GM18909 (cell line): ENCODE results near the gene CXorf49B.
"Not testable (repeated sequence)": the region's sequence is repeated elsewhere in the genome, so short reads cannot be mapped to it uniquely, and the experiment has no call there.

ENCODE experiments used
- ATAC-seq: cut with Tn5 transposase; IDR thresholded peaks from one replicate; pipeline ENCODE4 v1.9.1; 2021; ENCODE audit warnings: mild to moderate bottlenecking; ENCODE audit not compliant: unreplicated experiment, poor library complexity

The CXorf49B gene

DNA sequence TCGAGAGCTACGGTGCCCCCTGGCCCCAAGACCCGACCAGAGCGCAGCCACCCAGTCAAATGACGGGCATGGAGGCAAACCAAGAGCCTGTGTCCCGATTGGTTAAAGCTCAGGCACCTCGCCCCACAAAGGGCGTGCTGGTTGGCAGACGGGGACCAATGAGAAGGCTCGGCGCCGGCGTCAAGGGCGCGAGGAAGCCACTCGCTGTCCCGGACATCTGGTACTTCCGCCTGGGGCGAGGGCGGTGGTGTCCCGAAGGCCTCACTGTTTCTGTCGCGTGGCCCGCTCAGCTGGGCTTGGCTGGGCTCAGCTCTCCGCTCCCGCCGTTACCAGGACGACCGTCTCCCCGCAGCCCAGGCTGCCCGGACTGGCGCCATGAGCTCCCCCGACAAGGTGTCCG lies at the start of gene CXorf49B:
Gene CXorf49B (plus strand): TSS at position 301 of the 400 bp plus-strand sequence. CDS start 75 bp downstream, at position 376.
- not testable (repeated sequence) for ATAC-seq

DNA sequence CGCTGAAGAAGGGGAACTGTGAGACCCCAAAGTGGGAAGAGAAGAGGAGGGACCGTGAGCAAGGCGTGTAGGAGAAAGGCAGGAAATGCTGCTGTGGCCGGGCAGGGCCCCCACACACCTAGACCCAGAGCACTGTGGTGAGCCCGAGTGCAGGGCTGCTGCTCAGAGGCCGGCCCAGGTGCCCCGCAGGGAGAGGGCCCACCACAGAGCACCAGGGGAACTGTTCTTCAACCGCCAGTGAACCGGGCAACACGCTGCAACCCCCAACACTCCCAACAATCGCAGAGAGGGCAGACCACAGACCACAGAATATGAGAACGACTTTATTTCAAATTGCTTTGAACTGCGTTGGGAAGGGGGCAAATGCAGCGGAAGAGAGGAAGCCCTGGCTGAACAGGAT lies 49.1 kb upstream of the CXorf49B start:
- ATAC-seq, result not testable (repeated sequence)

- not testable (repeated sequence) for ATAC-seq
These were observed 47.6 kb upstream of the CXorf49B start for GRCh38 chrX:71715551-71715950.

DNA sequence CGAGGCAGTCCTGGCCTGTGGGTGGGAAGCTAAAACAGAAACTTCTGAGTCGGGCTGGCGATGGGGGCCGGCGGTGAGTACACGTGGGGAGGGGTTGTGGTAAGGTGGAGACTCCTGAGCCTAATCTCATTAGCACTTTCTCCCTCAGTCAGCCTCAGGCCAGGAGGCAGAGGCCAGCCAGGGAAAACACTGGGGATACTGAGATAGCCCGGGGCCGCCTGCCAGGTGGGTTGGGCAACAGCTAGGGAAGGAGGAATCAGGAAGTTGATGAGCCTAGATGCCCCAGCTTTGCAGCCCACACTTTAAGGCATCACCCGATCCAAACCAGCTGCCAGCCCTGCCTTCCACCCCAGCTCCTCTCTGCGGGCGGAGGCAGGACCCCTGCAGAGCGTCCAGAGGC lies 46.8 kb upstream of the CXorf49B start:
- ATAC-seq, result not testable (repeated sequence)

- not testable (repeated sequence) for ATAC-seq
These were observed 45.0 kb upstream of the CXorf49B start, which contains the start of gene CXorf49 for GRCh38 chrX:71718185-71718584. TSS of gene CXorf49 (minus strand) at chrX:71718285. CDS start at chrX:71718151, 134 bp downstream.

- not testable (repeated sequence) for ATAC-seq
These were observed 44.0 kb upstream of the CXorf49B start for GRCh38 chrX:71719195-71719594.

DNA sequence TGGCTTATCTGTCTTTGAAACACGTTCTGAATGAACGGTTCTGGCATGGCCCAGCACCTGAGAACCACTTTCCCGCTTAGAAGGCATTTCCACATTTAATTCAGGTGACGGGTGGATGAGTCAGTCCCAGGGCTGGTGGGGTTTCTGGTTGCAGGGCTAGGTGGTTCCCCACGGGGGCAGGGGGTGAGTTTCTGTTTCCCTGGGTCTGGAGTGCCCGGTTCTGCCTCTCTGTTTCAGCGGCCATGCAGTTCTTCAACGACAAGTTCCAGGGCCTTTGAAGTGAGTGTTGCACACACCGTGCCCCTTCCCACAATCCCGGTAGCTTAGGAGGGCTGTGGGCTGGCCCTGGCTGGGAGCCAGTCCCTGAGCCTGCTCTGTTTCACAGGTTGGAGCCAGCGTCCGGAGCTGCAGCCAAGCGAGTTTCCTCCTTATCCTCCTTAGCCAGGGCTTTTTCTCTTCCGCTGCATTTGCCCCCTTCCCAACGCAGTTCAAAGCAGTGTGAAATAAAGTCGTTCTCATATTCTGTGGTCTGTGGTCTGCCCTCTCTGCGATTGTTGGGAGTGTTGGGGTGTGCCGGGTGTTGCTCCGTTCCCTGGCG lies 42.8 kb upstream of the CXorf49B start:
- ATAC-seq, result not testable (repeated sequence)

DNA sequence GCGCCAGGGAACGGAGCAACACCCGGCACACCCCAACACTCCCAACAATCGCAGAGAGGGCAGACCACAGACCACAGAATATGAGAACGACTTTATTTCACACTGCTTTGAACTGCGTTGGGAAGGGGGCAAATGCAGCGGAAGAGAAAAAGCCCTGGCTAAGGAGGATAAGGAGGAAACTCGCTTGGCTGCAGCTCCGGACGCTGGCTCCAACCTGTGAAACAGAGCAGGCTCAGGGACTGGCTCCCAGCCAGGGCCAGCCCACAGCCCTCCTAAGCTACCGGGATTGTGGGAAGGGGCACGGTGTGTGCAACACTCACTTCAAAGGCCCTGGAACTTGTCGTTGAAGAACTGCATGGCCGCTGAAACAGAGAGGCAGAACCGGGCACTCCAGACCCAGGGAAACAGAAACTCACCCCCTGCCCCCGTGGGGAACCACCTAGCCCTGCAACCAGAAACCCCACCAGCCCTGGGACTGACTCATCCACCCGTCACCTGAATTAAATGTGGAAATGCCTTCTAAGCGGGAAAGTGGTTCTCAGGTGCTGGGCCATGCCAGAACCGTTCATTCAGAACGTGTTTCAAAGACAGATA lies 2.4 kb upstream of the CXorf49B start:
- not testable (repeated sequence) for ATAC-seq

GRCh38 chrX:71764832-71765231 lies 1.7 kb downstream of the CXorf49B start:
- not testable (repeated sequence) for ATAC-seq

GRCh38 chrX:71765613-71766012 lies 2.5 kb downstream of the CXorf49B start:
- not testable (repeated sequence) for ATAC-seq

DNA sequence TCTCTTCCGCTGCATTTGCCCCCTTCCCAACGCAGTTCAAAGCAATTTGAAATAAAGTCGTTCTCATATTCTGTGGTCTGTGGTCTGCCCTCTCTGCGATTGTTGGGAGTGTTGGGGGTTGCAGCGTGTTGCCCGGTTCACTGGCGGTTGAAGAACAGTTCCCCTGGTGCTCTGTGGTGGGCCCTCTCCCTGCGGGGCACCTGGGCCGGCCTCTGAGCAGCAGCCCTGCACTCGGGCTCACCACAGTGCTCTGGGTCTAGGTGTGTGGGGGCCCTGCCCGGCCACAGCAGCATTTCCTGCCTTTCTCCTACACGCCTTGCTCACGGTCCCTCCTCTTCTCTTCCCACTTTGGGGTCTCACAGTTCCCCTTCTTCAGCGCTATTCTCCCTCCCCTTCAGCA lies 4.0 kb downstream of the CXorf49B start:
- not testable (repeated sequence) for ATAC-seq

DNA sequence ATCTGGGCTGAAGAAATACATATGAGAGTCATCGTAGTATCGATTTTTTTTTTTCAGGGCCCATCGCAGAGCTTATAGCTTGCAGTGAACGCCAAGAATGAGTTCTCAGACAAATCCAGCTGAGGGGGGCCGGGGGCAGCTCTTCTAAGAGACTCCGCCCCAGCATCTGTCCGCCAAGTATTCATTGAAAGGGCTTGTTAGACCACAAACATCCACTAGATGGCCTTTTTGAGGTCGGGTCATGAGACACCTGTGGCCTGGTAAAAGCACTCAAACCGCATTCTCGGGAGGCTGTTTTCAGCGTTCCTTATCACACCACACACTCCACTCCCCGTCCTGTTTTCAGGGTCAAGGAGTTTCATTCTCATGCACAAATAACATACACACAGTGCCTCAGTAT lies 15.2 kb downstream of the CXorf49B start:
- not testable (repeated sequence) for ATAC-seq

DNA sequence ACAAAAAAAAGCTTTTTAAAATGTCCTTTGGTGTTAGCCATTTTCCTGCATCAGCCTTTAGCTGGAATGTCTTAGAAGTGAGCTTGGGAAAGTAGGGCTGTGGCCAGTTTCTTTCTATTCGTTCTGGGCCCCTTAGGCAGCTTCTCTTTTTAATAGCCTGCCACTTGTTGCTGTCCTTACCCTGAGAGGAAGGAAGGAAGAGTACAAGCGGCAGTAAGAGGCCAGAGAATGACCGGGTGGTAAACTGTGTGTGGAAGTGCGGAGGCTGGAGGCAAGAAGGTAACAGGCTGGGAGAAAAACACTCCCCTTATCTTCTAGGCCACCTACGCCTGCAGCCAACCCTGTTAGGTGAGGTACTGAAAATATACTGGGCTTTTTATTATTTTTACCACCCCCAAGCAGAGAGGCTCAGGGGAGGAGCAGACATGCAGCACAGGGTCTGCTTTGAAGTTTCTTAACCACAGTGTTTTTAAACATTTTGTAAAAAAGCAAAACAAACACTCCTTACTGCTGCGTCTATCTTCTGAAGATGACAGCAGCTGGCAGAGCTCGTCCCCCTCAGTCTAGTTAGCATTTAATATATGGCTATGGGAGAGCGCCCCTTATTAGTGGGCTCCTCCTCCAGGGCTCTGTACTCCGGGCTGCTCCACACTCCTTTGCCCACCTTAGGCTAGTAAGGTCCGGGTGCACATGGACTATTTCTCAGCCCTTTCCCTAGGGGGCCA lies 19.2 kb downstream of the CXorf49B start:
- not testable (repeated sequence) for ATAC-seq

- ATAC-seq, result not testable (repeated sequence)
These were observed 19.8 kb downstream of the CXorf49B start for GRCh38 chrX:71782950-71783299.

DNA sequence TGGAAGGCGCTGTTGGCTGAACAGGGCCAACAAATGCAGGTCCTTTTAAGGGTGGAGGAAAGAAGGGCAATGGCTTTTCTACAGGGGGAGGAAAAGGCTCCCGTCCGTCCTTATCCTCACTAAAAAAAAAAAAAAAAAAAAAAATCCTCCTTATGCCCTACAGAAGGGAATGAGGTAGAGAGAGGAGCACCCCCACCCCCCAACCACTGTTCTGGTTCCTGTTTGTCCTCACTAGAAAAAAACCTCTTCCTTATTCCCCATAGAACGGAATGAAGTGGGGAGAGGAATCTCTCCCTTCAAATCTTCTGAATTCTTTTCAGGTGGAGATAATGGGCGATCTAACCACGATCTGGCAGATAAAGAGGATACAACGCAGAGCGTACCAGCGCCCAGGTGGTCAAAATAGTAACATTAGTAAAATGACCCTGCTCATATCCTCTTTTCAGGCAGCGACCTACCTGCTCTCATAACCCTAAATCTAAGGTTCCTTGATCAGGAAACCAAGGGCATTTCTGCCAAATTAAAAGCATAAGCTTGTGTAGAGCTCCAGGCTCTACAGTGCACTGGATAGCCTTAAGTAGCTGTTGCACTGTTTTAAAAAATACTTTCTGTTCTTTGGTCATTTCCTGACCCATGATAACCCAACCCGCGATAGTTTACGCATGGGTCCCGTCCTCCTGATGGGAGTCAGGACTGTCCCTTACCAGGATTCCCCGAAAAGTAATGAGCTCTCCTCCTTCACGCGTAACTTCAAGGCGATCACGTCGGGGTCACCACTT lies 20.6 kb downstream of the CXorf49B start:
- peak; percentile 46 for ATAC-seq

GRCh38 chrX:71784348-71784983 lies 21.3 kb downstream of the CXorf49B start:
- ATAC-seq, result peak; percentile 76

DNA sequence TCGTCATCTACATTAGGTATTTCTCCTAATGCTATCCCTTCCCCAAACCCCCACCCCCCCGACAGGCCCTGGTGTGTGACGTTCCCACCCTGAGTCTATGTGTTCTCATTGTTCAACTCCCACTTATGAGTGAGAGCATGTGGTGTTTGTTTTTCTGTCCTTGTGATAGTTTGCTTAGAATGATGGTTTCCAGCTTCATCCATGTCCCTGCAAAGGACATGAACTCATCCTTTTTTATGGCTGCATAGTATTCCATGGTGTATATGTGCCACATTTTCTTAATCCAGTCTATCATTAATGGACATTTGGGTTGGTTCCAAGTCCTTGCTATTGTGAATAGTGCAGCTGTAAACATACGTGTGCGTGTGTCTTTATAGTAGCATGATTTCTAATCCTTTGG lies 43.3 kb downstream of the CXorf49B start:
- not testable (repeated sequence) for ATAC-seq

DNA sequence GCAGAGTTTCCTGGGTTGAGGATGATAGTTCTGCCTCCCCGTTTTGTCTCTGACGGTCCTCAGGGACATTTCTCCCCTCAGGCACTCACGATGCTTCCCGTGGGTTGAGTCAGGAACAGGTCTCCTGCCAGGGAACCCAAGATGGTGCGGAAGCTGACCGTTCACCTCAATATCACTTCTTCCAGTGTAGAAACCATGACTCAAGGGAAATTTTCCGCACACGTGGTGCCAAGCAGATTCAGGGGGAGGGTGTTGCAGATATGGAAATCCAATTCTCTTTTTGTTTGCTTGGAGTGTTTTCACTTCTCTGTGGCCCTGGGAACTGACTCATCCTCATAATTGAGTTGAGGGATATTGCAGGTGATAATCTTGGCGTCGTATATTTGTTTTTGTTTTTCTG lies 46.7 kb downstream of the CXorf49B start:
- ATAC-seq, result no peak

- no peak for ATAC-seq
These were observed 51.2 kb downstream of the CXorf49B start for GRCh38 chrX:71814123-71814912.
